ENCODE measurements around the gene MRPS23. TPM values are rescaled to one million over a fixed set of nuclear protein-coding genes. Genes with fewer than 3 reads are reported as not detected.
A peak's percentile ranks its signal among the peaks of the same experiment; 100 is the strongest.

Gene MRPS23
- total and polyA plus RNA-seq, 2 of the 13 experiments (the other 11 are each of a cell fraction or from before 2014, with no cell fraction given), result 63.2 to 181 TPM

DNA sequence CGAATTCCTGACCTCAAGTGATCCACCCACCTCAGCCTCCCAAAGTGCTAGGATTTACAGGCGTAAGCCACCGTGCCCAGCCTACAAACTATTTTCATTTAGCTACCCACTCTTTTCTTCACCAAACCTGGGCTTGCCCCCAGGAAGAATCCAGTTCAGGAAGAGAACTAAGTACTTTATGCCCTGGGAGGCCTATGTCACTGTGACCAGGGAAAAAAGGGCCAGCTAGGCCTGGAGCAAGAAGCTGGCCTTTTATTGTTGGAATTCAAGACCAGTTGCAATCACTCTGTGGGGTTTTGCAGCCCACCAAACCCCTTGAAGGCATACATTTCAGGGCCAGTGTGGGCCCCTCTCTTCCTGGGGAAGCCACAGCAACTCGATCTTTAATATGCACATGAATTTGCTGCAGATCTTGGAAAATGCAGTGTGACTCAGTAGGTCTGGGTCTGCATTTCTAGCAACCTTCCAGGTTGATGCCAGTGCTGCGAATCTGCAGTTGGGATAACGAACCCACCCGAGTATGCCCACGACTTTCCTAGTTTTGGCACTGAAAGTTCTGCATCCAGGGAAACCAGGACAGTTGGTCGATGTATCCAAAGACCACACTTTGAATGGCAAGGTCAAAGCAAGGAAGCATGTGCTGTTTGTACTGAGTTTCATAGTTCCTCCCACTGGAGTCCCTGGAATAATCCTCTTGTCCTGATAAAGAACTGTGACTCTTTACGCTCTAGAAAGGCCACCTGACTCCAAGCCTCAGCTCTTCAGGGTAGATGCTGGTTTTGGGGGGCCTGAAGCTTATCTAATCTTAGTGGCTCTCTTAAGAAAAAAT lies 7.2 kb upstream of the MRPS23 start (continued):
- TF ChIP-seq SNAI1 (CRISPR knock-in tag; IDR thresholded peaks at IDR 0.05; ENCODE audit: borderline replicate concordance), result no peak
- TF ChIP-seq MTF2 (CRISPR knock-in tag; IDR thresholded peaks at IDR 0.05; ENCODE audit: borderline replicate concordance), result no peak
- TF ChIP-seq THAP11 (CRISPR knock-in tag; IDR thresholded peaks at IDR 0.05), result no peak
- 0 out of 2 replicates have a peak, but pooled peaks have one; percentile 35 for TF ChIP-seq ZNF331 (CRISPR knock-in tag; IDR thresholded peaks at IDR 0.05)
- TF ChIP-seq, protein P1, sequence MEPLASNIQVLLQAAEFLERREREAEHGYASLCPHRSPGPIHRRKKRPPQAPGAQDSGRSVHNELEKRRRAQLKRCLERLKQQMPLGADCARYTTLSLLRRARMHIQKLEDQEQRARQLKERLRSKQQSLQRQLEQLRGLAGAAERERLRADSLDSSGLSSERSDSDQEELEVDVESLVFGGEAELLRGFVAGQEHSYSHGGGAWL (CRISPR knock-in tag; IDR thresholded peaks at IDR 0.05), result 0 out of 2 replicates have a peak, but pooled peaks have one; percentile 3
- no peak for TF ChIP-seq ZNF484 (CRISPR knock-in tag; IDR thresholded peaks at IDR 0.05; ENCODE audit: borderline replicate concordance, low read depth)
- no peak for TF ChIP-seq TMF1 (CRISPR knock-in tag; IDR thresholded peaks at IDR 0.05; ENCODE audit: low read depth)
- no peak for TF ChIP-seq ZNF383 (CRISPR knock-in tag; IDR thresholded peaks at IDR 0.05; ENCODE audit: borderline replicate concordance)
- TF ChIP-seq ZBTB42 (CRISPR knock-in tag; IDR thresholded peaks at IDR 0.05), result no peak
- TF ChIP-seq ZNF720 (CRISPR knock-in tag; IDR thresholded peaks at IDR 0.05), result no peak
- TF ChIP-seq, protein P2, sequence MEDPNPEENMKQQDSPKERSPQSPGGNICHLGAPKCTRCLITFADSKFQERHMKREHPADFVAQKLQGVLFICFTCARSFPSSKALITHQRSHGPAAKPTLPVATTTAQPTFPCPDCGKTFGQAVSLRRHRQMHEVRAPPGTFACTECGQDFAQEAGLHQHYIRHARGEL (CRISPR knock-in tag; IDR thresholded peaks at IDR 0.05), result no peak
- no peak for TF ChIP-seq RBAK (CRISPR knock-in tag; IDR thresholded peaks at IDR 0.05)
- no peak for TF ChIP-seq ZNF468 (CRISPR knock-in tag; IDR thresholded peaks at IDR 0.05)
- TF ChIP-seq ADNP (CRISPR knock-in tag; IDR thresholded peaks at IDR 0.05), result no peak
- TF ChIP-seq, protein P3, sequence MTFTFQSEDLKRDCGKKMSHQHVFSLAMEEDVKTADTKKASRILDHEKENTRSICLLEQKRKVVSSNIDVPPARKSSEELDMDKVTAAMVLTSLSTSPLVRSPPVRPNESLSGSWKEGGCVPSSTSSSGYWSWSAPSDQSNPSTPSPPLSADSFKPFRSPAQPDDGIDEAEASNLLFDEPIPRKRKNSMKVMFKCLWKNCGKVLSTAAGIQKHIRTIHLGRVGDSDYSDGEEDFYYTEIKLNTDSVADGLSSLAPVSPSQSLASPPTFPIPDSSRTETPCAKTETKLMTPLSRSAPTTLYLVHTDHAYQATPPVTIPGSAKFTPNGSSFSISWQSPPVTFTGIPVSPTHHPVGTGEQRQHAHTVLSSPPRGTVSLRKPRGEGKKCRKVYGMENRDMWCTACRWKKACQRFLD (CRISPR knock-in tag; IDR thresholded peaks at IDR 0.05; ENCODE audit: borderline replicate concordance), result no peak
- no peak for TF ChIP-seq ARNT2 (CRISPR knock-in tag; IDR thresholded peaks at IDR 0.05; ENCODE audit: low read depth)
- TF ChIP-seq, protein P4, sequence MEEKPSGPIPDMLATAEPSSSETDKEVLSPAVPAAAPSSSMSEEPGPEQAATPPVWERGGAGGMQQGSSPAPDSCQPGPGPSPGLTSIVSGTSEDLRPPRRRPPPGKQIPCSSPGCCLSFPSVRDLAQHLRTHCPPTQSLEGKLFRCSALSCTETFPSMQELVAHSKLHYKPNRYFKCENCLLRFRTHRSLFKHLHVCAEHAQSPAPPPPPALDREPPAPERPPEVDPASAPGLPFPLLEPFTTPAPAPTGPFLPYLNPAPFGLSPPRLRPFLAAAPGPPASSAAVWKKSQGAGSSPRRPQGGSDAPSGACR (CRISPR knock-in tag; IDR thresholded peaks at IDR 0.05), result no peak
- TF ChIP-seq ZNF121 (CRISPR knock-in tag; IDR thresholded peaks at IDR 0.05), result no peak
- TF ChIP-seq, protein P5, sequence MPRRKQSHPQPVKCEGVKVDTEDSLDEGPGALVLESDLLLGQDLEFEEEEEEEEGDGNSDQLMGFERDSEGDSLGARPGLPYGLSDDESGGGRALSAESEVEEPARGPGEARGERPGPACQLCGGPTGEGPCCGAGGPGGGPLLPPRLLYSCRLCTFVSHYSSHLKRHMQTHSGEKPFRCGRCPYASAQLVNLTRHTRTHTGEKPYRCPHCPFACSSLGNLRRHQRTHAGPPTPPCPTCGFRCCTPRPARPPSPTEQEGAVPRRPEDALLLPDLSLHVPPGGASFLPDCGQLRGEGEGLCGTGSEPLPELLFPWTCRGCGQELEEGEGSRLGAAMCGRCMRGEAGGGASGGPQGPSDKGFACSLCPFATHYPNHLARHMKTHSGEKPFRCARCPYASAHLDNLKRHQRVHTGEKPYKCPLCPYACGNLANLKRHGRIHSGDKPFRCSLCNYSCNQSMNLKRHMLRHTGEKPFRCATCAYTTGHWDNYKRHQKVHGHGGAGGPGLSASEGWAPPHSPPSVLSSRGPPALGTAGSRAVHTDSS (CRISPR knock-in tag; conservative IDR thresholded peaks at IDR 0.05), result no peak
- no peak for TF ChIP-seq KDM3A (CRISPR knock-in tag; IDR thresholded peaks at IDR 0.05; ENCODE audit: low read depth)
- TF ChIP-seq ZNF772 (CRISPR knock-in tag; IDR thresholded peaks at IDR 0.05), result no peak
- no peak for TF ChIP-seq ZSCAN25 (CRISPR knock-in tag; IDR thresholded peaks at IDR 0.05)
- no peak for TF ChIP-seq ZEB1 (IDR thresholded peaks at IDR 0.05; ENCODE audit: insufficient replicate concordance, low read depth)
- 0 out of 2 replicates have a peak, but pooled peaks have one; percentile 20 for TF ChIP-seq FOXA3 (CRISPR knock-in tag; IDR thresholded peaks at IDR 0.05)

Measured in HepG2 (cell line).